ENCODE data around the gene RFK.
"Not testable (repeated sequence)": the region's sequence is repeated elsewhere in the genome, so short reads cannot be mapped to it uniquely, and the experiment has no call there.

RFK gene

DNA sequence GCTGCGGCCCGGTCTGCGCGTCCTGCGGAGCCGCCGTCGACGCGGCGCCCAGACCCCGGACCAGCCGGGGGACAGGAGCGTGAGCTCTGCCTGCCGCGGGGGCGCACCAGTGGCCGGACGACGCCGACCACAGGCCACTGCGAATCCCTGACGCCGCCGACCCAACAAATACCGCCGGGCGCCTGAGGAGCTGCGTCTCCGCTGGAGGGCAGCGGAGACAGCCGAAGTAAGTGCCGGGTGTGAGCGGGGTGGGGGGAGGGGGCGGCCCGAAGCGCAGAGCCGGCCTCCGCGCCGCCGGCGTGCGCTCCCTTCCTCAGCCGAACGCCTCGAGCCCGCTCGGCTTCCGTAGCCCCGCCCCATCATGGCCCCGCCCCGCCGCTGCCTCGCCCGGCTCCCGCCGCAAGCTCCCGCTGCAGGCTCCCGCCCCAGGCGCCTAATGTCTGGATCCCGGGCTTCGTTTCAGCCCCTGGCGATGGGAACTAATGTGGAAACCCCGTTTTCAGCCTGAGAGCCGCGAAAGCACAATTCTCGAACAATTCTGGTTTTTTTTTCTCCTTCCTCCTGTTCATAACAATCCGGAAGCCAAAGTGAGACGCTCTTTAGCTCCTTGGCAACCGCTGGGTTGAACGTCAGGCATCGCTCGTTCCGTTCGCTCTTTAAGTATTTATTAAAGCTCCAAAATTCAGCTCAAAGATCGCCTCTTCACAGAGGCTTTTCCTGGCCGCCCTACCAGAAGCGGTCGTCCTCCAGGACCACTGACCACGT is at the start of gene RFK:
Gene RFK, minus strand, starts transcription at position 232 of the 765 bp plus-strand sequence. CDS start 255 bp downstream, outside the sequence.
- peak; percentile 97 for DNase-seq

DNA sequence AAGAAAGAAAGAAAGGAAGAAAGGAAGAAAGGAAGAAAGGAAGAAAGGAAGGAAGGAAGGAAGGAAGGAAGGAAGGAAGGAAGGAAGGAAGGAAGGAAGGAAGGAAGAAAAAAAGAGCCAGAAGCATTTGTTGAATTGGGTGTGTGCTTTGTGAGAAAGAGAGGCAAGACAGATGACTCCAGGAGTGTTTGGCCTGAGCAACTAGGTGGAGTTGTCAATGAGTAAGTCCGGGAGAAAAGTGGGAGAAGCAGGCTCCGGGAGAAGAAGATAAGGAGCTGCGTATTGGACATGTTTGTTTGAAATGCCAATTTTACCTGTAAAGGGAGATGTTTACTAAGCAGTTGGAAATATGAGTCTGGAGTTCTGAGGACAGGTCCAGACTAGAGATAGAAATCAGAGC is 49.7 kb upstream of the RFK start:
- DNase-seq: no peak

DNA sequence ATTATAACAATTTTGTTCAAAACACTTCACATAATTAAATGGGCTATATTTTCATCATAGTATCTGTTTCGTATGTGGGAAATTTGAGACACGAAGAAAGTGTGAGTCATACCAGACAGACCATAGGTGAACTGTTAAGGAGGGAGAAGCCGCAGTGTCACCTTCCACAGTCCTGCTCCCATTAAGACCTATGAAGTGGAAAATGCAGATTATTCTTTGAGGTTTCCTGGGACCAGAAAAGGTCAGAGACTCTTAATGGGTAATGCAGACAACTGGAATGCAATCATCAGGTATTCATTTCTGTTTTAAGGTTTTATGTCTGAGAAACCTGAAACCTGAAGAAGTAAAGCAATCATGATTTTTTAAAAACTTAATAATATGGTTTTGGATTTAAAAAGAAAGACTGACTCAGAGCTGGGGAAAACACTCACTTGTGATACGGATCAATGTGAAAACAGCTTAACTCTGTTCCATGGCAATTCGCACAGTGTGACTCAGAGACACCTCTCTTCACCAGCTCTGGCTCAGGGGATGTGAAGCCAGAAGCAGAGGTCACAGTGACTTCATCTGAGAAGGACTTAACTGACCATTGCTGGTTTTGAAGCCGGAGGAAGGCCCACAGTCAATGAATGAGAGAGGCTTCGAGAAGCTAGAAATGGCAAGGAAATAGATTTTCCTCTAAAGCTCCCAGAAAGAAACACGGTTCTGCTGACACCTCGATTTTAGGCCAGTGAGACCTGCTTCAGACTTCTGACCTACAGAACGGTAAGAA is 47.5 kb upstream of the RFK start:
- no peak for DNase-seq

DNA sequence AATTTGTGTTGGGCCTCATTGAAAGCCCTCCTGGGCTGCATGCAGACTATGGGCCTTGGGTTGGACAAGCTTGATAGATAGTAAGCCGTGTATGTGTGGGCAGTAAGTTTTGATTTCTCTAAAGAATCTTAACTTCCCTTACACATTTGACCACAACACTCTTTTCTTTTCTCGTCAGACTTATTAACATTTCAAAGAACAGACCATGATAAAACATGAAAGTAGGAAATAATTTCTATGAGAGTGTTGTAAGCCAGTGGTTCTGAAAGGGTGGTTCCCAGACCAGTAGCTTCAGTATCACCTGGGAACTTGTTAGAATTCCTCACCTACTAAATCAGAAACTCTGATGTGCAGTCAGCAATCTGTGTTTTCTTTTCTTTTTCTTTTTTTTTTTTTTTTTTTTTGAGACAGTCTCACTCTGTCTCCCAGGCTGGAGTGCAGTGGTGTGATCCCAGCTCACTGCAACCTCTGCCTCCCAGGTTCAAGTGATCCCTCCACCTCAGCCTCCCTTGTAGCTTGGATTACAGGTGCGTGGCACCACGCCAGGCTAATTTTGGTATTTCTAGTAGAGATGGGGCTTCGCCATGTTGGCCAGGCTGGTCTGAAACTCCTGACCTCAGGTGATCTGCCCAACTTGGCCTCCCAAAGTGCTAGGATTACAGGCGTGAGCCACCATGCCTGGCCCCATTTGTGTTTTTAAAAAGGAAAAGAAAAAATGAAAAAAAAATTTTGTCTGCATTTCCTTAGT is 44.8 kb upstream of the RFK start:
- DNase-seq: no peak

DNA sequence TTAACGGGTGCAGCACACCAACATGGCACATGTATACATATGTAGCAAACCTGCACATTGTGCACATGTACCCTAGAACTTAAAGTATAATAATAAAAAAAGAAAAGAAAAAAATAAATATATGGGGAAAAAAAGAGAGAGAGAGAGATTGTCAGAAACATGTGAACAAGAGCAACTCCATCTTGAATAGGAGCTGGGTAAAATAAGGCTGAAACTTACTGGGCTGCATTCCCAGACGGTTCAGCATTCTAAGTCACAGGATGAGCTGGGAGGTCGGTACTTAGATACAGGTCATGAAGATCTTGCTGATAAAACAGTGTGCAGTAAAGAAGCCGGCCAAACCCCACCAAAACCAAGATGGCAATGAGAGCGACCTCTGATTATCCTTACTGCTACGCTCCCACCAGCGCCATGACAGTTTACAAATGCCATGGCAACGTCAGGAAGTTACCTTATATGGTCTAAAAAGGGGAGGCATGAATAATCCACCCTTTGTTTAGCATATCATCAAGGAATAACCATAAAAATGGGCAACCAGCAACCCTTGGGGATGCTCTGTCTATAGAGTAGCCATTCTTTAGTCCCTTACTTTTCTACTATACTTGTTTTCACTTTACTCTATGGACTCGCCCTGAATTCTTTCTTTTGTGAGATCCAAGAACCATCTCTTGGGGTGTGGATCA is 42.9 kb upstream of the RFK start:
- not testable (repeated sequence) for DNase-seq

DNA sequence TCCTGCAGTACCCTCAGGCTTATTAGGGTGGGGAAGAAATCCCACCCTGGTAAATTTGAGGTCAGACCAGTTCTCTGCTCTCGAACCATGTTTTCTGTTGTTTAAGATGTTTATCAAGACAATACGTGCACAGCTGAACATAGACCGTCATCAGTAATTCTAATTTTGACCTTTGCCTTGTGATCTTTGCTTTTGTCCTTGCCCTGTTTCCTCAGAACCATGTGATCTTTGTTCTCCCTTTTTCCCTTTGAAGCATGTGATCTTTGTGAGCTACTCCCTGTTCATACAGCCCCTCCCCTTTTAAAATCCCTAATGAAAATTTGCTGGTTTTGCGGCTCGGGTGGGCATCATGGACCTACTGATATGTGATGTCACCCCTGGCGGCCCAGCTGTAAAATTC is 40.7 kb upstream of the RFK start:
- DNase-seq: not testable (repeated sequence)

DNA sequence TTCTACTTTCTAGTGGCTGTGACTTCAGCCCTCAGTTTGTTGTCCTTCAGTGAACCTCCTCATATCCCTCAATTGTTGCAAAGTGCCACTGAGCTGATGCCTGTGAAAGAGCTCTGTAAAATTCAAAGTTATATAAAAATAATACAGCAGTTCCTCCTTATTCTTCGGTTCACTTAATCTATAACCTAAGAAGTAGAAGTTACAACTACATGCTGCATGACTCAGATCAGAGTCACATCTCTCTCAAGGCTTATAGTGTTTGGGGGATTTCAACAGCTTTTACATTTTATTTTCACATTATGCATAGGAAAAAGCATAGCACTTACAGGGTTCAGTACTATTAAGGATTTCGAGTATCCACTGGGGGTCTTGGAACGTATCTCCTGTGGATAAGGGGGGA is 39.6 kb upstream of the RFK start:
- DNase-seq: no peak

DNA sequence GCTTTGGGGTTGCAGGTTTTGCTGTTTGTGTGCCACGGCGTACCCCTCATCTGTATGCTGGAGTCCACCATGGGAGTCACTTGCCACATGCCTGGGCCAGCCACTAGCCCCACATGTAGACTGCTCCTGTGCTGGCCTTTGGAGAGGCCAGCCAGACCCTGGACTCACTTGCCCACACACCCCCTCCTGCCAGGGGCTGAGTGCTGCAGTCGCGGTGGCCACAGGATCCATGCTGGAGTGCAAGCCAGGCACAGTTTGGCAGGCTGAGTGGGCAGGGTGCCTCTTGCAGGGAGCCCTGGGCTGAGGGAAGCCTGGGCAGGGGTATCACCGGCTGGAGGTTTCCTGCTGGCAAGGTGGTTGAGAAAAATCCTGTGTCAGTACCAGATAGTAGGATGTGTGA is 39.2 kb upstream of the RFK start:
- DNase-seq: no peak

DNA sequence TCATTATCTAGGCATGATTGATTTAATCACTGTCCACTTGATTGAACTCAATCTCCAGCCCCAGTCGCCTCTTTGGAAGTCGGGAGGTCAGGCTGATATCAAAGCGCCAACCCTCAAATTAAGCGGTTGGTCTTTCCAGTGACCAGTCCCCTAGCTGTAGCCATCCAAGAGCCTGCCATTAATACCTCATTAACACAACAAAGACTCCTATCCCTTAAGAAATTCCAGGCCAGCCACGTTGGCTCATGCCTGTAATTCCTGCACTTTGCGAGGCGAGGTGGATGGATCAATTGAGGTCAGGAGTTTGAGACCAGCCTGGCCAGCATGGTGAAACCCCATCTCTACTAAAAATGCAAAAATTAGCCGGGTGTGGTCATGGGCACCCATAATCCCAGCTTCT is 37.4 kb upstream of the RFK start:
- no peak for DNase-seq

DNA sequence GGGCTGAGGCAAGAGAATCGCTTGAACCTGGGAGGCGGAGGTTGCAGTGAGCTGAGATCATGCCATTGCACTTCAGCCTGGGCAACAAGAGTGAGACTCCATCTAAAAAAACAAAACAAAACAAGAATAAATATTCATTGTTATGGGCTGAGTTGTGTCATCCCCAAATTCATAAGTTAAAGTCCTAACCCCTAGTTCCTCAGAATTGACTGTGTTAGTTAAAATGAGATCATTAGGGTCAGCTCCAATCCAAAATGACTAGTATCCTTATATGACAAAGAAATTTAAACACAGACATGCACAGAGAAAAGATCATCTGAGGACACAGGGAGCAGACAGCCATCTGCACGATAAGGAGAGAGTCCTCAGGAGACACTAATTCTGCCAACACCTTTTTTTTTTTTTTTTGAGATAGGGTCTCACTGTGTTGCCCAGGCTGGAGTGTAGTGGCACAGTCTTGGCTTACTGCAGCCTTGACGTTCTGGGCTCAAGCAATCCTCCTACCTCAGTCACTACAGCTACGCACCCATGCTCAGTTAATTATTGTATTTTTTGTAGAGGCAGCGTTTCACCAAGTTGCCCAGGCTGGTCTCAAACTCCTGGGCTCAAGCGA is 32.7 kb upstream of the RFK start:
- DNase-seq: no peak

DNA sequence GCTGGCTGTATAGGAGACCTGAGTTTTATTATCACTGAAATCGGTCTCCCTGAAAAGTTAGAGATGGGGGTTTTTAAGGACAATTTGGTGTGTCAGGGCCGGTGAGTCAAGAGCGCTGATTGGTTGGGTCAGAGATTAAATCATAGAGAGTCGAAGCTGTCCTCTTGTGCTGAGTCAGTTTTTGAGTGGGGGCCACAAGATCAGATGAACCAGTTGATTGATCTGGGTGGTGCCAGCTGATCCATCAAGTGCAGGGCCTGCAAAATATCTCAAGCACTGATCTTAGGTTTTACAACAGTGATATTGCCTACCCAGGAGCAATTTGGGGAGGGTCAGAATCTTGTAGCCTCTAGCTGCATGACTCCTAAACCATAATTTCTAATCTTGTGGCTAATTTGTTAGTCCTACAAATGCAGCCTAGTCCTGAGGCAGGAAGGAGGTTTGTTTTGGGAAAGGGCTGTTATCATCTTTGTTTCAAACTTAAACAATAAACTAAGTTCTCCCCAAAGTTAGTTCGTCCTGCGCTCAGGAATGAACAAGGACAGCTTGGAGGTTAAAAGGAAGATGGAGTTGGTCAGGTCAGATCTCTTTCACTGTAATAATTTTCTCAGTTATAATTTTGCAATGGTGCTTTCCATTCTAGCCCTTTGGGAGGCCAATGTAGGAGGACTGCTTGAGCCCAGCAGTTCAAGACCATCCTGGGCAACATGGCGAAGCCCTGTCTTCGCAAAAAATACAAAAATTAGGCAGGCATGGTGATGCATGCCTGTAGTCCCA is 31.6 kb upstream of the RFK start:
- DNase-seq: no peak

DNA sequence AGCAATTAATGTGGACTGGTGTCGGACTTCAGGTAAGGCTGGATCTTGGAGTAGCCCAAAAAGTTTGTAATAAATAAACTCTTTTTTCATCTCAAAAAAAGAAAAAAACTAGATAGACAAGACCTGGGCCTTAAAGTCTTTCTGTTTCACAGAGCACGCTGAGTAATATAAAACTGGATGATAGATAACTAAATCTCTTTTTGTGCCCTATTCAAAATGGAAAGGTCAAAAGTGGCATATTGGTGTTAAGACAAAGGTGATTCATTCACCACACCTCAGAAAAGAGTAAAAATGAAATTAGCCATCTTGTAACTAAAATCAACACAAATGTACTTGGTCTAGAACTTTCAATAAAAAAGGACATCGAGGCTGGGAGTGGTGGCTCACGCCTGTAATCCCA is 30.3 kb upstream of the RFK start:
- DNase-seq: no peak

DNA sequence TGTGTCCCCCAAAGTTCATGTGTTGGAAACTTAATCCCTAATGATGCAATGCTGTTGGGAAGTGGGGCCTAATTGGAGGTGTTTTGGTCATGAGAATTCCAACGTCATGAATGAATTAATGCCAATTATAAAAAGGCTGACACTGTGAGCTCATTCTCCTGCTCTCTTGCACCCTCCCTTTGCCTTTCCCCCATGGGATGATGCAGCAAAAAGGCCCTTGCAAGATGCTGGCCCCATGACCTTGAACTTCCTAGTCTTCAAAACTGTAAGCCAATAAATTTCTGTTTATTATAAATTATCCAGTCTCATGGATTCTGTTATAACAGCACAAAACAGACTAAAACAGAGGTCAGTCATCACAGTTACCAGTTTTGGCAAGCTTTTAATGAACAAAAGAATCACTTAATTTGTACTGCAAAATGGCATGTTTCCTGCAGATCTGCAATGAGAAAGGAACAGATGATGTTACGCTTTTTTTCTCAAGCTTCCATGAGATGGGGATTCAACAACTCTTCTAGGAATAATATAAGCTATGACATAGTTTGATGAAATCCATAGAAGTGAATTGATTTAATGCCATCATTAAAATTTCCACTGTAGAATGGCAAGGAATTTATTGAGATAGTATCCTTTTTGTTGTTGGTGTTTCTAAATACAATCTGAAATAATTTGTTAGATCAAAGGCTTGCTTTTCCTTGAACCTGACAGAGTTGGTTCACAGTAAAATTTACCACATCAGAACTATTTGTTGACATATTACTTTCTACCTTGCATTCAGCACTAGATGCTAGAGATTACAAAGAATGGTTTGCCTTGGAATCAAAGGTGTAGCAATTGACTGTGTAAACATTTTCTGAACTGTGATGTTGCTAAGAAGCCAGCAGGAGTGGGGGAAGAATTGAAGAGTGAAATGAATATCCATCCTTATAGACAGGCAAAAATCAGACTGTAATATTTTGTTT is 29.3 kb upstream of the RFK start:
- DNase-seq: no peak

DNA sequence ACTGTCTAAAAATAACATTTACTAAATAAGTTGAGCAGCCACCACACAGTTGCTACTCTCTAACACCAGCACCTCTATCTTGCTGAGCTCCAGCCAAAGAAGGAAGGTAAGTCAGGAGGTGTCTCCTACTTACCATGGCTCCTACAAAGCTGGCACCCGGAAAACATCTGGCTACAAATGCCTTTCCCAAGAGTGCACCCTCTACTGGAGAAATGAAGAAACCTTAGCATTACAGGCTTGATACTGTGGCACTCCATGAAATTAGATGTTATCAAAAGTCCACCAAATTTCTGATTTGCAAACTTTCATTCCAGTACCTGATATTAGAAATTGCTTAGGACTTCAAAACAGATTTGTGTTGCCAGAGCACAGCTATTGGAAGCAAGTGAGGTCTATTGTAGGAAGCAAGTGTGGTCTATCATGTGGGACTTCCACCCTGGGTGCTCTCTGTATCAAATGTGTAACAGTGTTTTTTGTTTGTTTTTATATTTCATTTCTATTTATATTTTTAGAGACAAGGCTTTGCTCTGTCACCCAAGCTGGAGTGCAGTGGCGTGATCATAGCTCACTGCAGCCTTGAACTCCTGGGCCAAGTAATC is 25.7 kb upstream of the RFK start:
- DNase-seq: no peak

DNA sequence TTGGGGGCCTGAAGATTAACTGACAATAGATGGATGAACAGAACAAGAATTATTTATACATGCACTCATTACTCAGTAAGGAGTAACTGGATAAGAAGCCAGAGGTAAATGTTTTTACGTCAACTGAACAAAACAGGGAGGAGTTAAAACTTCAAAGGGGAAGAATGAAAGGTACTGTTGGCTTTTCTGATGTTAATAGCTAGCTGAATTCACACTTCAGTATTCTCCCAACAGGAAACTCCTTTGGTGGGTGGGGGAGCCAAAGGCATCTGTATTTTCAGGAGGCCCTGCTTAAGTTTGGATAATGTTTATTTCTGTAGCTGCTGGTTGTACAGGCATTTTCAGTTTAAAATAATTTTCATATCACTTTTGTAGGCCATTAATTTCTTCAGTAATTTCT is 23.2 kb upstream of the RFK start:
- DNase-seq: no peak

DNA sequence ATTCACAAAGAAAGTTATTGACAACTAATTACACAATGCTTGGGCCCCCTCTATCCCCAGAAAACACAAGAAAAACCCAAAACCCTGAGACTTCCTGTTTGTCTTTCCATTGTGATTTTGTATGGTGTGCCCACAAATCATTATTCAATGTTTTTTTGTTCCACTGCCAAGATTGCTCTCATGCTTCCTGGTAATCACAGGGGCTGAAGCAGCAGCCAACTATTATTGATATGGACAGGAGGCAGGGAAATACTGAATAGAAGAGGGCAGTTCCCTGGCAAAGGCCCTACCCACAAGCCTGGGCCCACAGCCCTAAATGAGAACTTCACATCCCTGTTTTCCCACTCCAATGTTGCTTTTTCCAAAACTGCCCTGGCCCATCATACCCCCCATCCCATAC is 21.5 kb upstream of the RFK start:
- DNase-seq: no peak

DNA sequence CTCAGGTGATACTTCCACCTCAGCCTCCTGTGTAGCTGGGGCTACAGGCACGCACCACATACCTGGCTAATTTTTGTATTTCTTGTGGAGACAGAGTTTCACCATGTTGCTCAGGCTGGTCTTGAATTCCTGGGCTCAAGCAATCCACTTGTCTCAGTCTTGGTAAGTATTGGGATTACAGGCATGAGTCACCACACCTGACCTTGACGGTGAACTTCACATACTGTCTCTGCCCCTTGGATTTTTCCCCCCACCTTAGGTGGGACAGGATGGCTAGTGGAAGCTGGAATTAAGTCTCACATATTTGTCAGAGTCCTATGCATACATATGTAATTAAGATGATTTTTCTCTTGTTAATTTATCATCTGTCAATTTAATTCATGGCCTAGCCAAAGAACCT is 20.9 kb upstream of the RFK start:
- DNase-seq: no peak

DNA sequence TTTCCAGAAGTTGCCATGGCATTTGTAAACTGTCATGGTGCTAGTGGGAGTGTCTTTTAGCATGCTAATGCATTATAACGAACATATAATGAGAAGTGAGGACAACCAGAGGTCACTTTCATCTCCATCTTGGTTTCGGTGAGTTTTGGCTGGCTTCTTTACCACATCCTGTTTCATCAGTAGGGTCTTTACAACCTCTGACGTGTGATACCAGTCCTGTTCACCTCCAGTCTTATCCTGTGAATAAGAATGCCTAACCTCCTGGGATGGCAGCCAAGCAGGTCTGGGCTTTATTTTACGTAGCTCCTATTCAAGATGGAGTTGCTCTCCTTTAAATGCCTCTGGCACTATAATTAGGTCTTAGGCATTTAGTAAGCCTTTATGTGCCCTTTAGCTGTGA is 20.4 kb upstream of the RFK start:
- DNase-seq: no peak

DNA sequence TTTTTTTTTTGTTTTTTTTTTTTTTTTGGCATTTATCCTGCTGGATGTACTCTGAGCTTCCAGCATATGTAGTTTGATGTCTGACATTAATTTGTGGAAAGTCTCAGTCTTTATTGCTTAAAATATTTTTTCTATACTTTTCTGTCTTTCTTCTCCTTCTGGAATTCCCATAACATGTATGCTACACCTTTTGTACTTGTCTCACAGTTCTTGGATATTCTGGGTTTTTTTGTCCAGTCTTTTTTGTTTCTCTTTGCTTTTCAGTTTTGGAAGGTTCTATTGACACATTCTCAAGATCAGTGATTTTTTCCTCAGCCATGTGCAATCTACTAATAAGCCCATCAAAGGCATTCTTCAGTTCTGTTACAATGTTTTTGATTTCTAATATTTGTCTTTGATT is 19.4 kb upstream of the RFK start:
- no peak for DNase-seq

DNA sequence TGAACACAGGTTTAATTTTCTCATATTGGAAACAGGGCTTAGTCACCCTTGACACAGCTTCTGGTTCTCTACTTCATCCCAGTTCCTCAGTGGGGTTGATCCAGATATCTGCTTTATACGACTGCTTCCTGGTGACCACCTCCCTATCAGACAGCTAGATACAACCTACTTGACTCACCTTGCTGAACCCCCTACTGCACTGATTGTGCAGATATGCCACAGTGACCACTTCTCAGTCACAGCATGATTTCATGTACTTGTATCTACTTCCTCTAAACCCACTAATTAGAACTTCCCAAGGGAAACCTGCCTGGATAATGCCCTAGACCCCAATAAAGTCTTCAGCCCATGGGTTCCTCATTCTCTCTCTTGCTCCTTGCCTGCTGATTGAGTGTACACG is 18.4 kb upstream of the RFK start:
- no peak for DNase-seq
